ELF-1 (cell line): ENCODE data around the gene RAD51AP1.
A peak's percentile ranks its signal among the peaks of the same experiment; 100 is the strongest.
"Not testable (repeated sequence)": the region's sequence is repeated elsewhere in the genome, so short reads cannot be mapped to it uniquely, and the experiment has no call there.

ENCODE experiments used
- DNase-seq: peaks from one replicate; pipeline ENCODE4 v3.0.0-alpha.2; 2016; ENCODE audit warnings: low read depth, low spot score

RAD51AP1 gene, protein sequence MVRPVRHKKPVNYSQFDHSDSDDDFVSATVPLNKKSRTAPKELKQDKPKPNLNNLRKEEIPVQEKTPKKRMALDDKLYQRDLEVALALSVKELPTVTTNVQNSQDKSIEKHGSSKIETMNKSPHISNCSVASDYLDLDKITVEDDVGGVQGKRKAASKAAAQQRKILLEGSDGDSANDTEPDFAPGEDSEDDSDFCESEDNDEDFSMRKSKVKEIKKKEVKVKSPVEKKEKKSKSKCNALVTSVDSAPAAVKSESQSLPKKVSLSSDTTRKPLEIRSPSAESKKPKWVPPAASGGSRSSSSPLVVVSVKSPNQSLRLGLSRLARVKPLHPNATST

DNA sequence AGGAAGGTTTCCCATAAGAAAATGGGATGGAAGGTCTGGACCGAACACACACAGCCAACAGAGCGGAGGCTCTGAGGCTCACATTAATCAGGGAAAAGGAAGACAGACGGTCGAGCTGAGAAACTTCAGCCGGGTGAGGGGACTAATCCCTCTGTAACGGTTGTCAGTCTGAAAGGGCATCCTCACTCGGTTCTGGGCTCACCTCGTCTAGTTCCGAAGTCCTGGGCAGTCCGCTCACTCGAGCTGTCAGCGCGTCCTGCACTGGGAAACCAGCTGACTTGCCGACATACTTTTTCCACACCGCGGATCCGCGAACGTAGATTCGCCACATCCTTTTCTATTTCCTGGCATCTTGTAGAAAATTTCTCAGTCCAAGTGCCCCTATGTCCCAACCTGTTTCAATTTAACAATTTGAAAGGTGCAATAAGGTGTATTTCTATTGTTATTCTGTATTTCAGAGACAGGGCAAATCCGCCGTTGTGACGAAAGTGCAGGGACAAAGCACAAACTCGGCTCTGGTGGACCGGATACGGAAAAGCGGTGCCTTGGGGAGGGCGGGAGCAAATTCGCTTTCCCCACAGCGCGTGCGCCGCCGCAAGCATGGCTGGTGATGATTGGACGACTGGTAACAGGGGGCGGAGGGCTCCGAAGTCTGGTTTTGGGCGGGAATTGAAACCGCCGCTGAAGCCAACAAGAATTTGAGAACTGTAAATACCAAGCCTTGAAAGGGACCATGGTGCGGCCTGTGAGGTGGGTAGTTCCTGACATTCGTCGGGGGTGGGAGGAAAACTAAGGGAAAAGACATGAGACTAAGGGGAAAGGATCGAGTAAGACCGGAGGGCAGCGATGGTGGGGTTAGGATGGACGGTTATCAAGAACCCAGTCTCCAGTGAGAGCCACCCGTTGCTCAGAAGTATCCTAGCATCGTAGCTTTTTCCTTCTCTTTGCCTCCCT is at the start of gene RAD51AP1:
TSS of gene RAD51AP1 (plus strand) at position 684 of the 954 bp plus-strand sequence. CDS start at position 734, 50 bp downstream.
- DNase-seq: peak; percentile 99

DNA sequence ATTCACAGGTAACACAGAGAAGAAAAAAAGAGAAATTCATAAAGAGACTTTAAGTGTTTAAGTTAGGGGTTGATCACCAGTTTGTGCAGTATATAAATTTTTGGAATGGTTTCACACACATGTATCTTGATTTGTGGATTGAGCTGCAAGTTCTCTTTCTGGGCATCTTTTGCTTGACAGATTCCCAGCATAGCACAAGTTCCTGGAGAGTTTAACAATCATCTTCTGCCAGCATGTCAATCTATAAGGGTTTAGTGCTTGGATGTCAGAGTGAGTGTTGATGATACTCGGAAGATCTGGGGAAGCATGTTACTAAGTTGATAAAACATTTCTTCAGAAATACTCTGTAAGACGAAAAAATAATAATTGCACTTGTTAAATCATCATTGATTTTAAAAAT is 49.1 kb upstream of the RAD51AP1 start:
- DNase-seq: no peak

- no peak for DNase-seq
Observed at GRCh38 chr12:4490973-4491372, 47.7 kb upstream of the RAD51AP1 start.

GRCh38 chr12:4496145-4496838 is 42.4 kb upstream of the RAD51AP1 start:
- no peak for DNase-seq

DNA sequence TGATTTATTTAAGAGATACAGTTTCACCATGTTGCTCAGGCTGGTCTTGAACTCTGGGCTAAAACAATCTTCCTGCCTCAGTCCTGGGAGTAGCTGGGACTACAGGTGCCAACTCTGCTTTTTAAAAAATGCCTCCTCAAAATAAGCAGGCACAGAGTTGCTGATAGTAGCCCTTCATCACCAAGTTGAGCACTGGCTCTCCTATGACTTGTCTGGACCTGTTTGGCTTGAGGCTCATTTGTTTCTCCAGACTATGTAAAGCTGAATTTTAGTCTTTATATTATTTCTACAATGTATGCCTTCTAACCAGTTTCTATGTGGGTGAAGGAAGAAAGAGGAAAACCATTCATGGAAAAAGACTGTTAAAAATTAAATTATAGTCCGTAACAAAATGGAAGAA is 39.5 kb upstream of the RAD51AP1 start:
- no peak for DNase-seq

DNA sequence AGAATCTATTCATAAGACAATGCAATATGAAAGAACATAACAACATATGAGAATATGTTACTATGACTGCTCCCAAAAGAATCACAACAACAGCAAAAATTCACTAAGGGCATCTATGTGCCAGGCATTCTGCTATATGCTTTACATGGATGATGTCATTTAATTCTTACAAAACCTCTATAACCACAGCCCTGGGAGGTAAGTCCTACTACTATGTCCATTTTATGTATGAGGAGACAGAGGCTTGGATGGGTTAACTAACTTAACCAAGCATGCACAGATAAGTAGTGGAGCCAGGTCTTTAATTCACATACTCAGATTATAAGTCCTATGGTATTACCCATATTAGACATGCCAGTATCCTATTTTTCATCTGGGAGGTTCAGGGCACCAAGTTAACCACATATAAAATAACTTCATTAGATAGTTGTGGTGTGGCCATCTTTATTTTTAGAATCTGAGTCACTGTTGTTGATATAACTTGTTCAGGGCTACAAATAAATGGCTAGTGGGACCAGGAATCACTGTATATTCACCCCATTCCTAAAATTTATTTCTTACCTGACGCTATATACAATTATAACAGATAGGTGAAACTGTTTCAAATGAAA is 33.2 kb upstream of the RAD51AP1 start:
- no peak for DNase-seq

- DNase-seq: no peak
Observed at GRCh38 chr12:4506430-4506829, 32.3 kb upstream of the RAD51AP1 start.

- DNase-seq: no peak
Observed at GRCh38 chr12:4506870-4507269, 31.8 kb upstream of the RAD51AP1 start.

- peak; percentile 18 for DNase-seq
Observed at GRCh38 chr12:4508503-4508902, 30.2 kb upstream of the RAD51AP1 start.

- not testable (repeated sequence) for DNase-seq
Observed at GRCh38 chr12:4509269-4509668, 29.4 kb upstream of the RAD51AP1 start.

- DNase-seq: no peak
Observed at GRCh38 chr12:4518106-4518728, 20.5 kb upstream of the RAD51AP1 start.

DNA sequence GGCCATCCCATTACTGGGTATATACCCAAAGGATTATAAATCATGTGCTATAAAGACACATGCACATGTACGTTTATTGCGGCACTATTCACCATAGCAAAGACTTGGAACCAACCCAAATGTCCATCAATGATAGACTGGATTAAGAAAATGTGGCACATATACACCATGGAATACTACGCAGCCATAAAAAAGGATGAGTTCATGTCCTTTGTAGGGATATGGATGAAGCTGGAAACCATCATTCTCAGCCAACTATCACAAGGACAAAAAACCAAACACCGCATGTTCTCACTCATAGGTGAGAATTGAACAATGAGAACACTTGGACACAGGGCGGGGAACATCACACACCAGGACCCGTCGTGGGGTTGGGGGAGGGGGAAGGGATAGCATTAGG is 15.2 kb upstream of the RAD51AP1 start:
- DNase-seq: not testable (repeated sequence)

- no peak for DNase-seq
Observed at GRCh38 chr12:4526923-4527546, 11.7 kb upstream of the RAD51AP1 start.

DNA sequence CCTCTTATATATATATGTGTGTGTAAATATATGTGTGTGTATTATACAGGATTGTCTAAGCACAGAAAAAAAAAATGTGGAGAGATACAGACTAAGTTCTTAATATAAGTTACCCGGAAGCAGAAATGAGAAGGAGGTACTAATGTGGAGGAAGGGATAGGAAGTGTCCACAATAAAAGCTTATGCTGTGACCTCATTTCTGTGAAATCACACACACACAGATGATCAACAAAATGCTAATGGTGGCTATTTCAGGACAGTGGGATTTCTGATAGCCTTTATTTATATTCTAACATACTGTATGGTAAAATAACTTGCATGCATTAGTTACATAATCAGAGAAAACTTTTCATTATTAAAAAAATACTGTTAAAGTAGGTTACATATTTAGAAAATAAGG is 8.5 kb upstream of the RAD51AP1 start:
- no peak for DNase-seq

DNA sequence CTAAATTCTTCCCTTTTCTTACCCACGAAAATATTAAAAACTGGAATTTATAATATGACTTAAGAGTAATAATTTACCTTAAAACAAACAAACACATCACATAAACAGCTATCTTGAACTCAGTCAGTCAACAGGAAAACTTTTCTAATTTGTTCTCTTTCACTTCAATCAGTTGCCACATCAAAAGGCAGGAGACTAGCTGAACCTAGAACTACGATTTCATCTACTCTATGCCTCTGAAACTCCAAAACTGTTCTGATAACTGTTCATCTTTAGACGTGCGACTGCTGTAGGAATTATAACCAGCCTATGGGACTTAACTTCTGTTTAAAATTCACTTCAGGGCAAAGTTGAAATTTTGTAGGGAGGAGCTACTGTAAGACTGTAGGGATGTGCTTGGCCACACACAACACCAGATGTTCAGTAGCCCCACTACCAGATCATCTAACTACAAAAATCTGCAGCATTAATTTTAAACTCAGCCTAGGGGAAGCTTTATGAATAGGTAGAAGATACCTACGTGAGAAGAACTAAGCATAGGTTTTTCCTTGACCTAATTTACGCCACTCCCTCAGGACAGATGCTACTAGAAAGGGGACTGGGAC is 7.6 kb upstream of the RAD51AP1 start:
- DNase-seq: no peak

DNA sequence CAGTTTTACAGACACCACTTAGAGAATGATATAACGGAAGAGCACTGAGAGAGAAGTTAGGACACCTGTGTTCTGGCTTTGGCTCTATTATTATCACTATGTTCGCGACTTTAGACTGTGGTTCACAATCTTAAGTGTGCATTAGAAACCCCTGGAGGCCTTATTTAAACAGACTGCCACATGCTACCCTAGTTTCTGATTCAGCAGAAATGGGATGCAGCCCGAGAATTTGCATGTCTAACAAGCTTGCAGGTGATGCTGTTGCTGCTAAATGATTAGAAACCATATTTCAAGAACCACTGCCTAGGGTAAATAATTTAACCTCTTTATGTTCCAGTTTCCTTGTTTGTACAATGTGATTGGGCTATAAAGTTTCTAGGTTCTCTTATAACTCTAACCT is 3.6 kb upstream of the RAD51AP1 start:
- DNase-seq: no peak

GRCh38 chr12:4535871-4536270 is 2.8 kb upstream of the RAD51AP1 start:
- DNase-seq: no peak

DNA sequence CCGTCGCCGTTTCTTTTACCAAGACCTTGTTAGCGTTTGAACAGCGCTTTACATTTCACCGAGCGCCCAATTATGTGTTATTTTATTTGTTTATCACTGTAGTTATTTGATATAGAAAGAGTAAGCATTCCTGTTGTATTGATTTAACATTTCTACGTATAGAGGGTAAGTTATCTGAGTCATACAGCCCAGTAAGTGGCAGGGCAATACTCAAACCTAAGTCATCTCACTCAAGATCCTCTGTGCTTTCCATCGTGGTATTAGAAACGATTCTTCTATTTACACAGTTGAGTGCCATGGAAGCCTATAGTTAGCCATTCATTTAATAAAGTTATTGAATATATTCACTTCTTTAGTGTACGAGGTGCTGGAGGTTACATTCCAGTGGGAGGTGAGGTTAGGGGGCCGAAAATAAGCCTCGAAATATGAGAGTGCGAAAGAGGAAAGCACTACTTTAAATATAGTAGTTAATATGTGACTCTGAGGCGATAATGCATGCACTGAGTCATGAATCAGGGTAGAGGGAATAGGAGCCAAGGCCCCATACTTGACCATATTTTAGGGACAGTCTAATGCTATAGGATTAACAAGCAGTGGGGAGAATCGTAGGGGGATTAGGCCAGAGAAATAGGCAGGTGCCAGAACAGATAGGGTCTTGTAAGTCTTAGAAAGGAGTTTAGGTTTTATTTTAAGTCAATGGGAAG is 629 bp downstream of the RAD51AP1 start:
- DNase-seq: no peak

DNA sequence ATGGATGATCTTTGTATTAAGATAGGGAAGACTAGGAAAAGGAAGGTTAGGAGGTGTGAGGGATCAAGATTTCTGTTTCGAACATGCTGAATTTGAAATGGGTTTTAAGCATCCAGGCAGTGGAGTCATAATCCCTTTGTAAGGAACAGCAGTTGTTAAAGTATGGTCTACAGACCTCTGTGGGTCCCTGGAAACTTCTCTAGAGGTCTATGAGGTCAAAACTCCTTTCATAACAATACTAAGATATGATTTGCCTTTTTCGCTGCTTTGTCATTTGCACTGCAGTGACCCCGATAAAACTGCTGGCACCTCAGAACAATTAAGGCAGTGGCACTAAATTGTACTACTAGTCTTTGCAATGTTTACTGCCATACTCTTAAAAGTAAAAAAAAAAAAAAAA is 1.5 kb downstream of the RAD51AP1 start:
- no peak for DNase-seq

DNA sequence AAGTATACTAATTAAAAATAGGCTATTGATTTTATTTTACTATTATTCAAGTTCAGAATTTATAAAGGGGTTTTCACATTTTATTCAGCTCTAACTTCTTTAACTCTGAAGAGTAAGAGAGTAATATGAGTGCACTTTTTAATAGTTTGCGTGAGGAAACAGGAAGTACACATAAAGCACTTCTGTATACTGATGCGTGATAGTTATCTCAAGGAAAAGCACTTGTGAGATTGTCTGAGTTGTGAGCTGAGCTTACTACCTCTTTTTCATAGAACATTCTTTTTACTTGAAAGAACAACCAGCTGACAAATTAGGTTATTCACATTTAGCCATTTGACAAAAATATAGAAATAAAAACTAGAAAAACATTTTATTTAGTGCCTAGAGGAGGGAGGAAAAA is 1.9 kb downstream of the RAD51AP1 start:
- no peak for DNase-seq
